22Rv1 (cell line): ENCODE results near the gene FPGS.

Experiments used
- H3K27ac ChIP-seq: fragments of 450-650 bp; 2 replicates; pipeline ENCODE4 v1.5.1; 2017
- CTCF ChIP-seq: fragments of 450-650 bp; IDR thresholded peaks from 2 replicates; pipeline ENCODE4 v1.5.1; 2017; ENCODE audit warnings: mild to moderate bottlenecking
- ZFX ChIP-seq: fragments of 450-650 bp; IDR thresholded peaks from 2 replicates; pipeline ENCODE4 v1.6.1; 2017; ENCODE audit warnings: antibody characterized with exemption, borderline replicate concordance

FPGS gene

GRCh38 chr9:127853312-127854183 lies 50.9 kb downstream of the FPGS start:
- H3K27ac ChIP-seq = no peak overlapping the region
- TF ChIP-seq ZFX (no peak), CTCF (no peak)

GRCh38 chr9:127854184-127854806 lies 51.6 kb downstream of the FPGS start, which contains the start of gene ENG:
ENG (minus strand) TSS chr9:127854658; CDS start chr9:127854355, 303 bp downstream.
- H3K27ac ChIP-seq = no peak within 1 kb of the TSS
- TF ChIP-seq CTCF (no peak), ZFX (no peak)

GRCh38 chr9:127854960-127855359 lies 52.3 kb downstream of the FPGS start:
- no peak overlapping the region for H3K27ac ChIP-seq
- TF ChIP-seq ZFX = no peak
- TF ChIP-seq CTCF = no peak

DNA sequence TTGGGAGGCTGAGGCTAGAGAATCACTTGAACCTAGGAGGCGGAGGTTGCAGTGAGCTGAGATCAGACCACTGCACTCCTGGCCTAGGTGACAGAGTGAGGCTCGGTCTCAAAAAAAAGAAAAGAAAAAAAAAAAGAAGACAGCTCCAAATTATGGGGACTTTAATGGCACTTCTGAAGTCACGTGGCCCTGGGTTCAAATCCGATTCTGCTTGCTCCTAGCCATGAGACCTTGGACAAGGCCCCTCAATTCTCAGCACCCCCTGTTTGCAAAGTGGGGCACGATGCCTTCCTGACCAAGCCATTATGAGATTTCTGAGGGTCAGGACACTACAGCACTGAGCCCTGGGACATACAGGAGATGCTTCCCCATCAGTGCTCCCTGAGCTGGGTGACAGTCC lies 52.8 kb downstream of the FPGS start:
- no peak for TF ChIP-seq CTCF
- TF ChIP-seq ZFX = no peak
- no peak overlapping the region for H3K27ac ChIP-seq

GRCh38 chr9:127856094-127856728 lies 53.5 kb downstream of the FPGS start:
- TF ChIP-seq CTCF (no peak), ZFX (no peak)
- H3K27ac ChIP-seq = no peak overlapping the region

GRCh38 chr9:127856729-127857116 lies 54.0 kb downstream of the FPGS start:
- TF ChIP-seq CTCF (no peak), ZFX (no peak)
- H3K27ac ChIP-seq = no peak overlapping the region

GRCh38 chr9:127857278-127857677 lies 54.6 kb downstream of the FPGS start:
- TF ChIP-seq ZFX = no peak
- no peak overlapping the region for H3K27ac ChIP-seq
